ENCODE data around the gene CA4.
"Not testable (repeated sequence)": the region's sequence is repeated elsewhere in the genome, so short reads cannot be mapped to it uniquely, and the experiment has no call there.

CA4 gene

DNA sequence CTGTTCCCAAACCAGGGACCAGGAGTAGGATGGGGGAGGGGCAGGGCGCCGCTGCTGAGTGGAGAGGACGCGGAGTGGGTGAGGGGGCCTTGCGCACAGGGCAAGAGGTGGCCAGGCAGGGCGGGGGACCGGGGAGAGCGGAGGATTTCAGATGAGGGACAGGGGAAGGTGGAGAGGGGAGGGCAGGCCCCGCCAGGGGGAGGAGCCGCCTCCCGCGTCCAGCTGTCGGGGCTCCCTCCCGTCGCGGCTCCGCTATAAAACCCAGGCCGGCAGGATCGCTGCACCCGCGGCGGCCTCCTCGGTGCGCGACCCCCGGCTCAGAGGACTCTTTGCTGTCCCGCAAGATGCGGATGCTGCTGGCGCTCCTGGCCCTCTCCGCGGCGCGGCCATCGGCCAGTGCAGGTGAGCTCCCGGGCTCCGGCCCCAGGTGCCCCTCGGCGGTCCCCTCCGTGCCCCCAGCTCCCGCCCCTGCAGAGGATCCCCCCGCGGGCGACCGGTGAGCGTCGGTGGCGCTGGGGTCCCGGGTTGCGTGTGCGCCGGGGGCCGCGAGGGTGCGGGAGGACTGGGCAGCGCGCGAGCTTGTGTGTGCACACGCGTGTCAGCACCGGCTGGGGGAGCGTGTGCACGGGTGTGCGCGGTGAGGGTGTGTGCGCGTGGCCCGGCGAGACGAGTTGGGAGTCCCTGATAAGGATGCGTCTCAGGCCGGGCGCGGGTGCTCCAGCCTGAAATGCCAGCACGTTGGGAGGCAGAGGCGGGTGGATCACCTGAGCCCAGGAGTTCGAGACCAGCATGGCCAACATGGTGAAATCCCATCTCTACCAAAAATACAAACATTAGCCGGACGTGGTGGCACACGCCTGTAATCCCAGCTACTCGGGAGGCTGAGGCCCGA, at the start of gene CA4:
CA4 (plus strand) TSS at position 283 of the 892 bp plus-strand sequence; CDS start at position 345, 62 bp downstream.
- no peak for DNase-seq

DNA sequence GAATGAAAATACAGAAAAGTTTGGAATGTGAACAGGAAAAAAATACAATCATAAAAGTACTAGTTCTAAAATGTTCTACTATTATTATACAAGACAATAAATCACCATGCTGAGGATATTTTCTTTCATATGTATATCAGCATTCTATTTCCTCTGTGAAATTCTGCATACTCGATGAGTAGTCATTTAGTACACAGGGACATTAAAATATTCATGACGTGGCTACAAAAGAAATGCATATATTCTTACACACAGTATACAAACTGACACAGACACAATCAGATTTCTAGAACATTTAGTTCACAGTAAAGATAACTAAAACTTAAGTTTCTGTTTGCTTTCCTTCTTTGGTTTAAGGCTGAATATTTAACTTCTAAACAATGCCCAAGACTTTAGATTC, 49.2 kb upstream of the CA4 start:
- not testable (repeated sequence) for DNase-seq

DNA sequence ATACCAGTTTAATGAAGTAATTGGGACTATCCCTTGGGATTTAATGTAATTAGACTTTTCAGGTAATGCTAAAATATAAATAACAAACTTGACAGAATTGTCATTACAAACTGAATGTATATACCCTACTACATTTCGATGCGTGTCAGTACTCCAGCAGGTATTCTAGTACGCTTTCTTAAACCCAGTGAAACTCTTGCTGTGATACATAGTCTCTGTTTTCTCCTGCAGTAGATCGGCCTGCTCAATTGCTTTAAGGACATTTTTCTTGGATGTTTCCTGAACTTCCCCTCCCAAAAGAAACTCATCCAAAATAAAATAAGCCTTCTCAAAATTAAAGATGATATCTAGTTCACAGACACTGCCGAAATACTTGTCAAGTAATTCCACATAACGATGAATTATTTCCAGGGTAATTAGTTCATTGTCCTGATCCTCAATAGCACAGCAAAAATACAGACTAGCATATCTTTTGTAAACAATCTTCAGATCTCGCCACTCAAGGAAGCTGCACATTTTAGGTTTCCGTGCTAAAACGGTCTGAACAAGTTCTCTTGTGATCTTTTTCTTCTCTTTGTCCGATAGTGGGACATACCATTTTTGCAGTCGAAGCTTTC, 47.6 kb upstream of the CA4 start:
- DNase-seq = not testable (repeated sequence)

GRCh38 chr17:60102632-60103096, 47.1 kb upstream of the CA4 start:
- DNase-seq = no peak

GRCh38 chr17:60103957-60104356, 45.8 kb upstream of the CA4 start:
- DNase-seq = no peak

DNA sequence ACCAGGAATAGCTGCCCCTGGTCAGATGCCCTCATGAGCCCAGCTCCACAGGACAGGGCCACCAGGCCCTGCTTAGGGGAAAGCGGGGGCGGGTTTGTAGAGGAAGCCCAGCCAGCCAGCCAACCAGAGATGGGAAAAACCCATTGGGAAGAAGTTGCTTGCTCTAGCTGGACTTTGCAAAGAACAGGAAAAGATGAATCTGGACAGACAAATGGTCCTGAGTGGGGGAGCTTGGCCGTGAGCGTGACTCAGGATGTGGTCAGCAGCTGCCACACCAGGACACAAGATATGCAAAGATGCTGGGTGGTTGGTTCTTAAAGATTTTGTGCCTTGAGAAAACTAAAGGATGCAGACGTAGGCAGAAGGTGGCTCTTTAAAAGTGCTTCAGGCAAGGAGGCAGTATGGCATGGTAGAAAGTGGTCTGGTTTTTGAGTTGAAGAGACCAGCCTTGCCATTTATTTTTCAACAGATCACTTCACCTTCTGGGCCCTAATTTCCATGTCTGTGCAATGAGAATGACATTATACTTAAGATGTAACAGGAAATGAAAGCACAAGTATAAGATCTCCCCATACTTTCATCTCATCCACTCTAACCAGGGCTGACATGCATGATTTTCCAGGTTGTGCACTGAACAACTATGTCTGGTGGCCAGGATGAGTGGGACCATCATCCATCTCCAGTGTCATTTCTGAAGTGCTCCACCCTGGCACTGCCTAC, 43.3 kb upstream of the CA4 start:
- DNase-seq = no peak

- DNase-seq = no peak
These were observed 42.1 kb upstream of the CA4 start for GRCh38 chr17:60107526-60108257.

- DNase-seq = not testable (repeated sequence)
These were observed 41.5 kb upstream of the CA4 start for GRCh38 chr17:60108309-60108708.

DNA sequence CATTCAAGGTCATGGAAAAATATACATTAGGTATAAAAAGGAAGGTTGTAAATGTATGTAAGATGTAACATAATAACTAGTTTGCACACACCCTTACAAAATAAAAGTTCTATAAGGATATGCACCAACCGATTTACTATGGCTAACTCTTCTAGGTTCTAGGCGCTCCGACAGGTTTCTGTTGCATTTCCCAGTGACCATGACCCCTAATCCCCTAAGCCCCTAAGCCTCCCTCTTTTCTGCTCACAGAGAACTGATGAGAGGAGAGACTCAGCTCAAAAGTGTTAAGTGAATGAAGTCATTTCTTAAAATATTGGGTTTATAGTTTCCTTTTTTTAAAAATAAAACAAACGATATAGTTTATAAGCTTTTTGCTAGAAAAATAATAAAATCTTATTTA, 41.1 kb upstream of the CA4 start:
- DNase-seq = no peak

- DNase-seq = no peak
These were observed 40.6 kb upstream of the CA4 start for GRCh38 chr17:60109161-60109560.

GRCh38 chr17:60110586-60110985, 39.2 kb upstream of the CA4 start:
- no peak for DNase-seq

- DNase-seq = not testable (repeated sequence)
These were observed 38.1 kb upstream of the CA4 start for GRCh38 chr17:60111661-60112060.

GRCh38 chr17:60115364-60115763, 34.4 kb upstream of the CA4 start:
- not testable (repeated sequence) for DNase-seq

GRCh38 chr17:60116196-60116595, 33.6 kb upstream of the CA4 start:
- DNase-seq = not testable (repeated sequence)

- DNase-seq = not testable (repeated sequence)
These were observed 30.6 kb upstream of the CA4 start for GRCh38 chr17:60119162-60119561.

GRCh38 chr17:60119807-60120748, 29.7 kb upstream of the CA4 start:
- not testable (repeated sequence) for DNase-seq

DNA sequence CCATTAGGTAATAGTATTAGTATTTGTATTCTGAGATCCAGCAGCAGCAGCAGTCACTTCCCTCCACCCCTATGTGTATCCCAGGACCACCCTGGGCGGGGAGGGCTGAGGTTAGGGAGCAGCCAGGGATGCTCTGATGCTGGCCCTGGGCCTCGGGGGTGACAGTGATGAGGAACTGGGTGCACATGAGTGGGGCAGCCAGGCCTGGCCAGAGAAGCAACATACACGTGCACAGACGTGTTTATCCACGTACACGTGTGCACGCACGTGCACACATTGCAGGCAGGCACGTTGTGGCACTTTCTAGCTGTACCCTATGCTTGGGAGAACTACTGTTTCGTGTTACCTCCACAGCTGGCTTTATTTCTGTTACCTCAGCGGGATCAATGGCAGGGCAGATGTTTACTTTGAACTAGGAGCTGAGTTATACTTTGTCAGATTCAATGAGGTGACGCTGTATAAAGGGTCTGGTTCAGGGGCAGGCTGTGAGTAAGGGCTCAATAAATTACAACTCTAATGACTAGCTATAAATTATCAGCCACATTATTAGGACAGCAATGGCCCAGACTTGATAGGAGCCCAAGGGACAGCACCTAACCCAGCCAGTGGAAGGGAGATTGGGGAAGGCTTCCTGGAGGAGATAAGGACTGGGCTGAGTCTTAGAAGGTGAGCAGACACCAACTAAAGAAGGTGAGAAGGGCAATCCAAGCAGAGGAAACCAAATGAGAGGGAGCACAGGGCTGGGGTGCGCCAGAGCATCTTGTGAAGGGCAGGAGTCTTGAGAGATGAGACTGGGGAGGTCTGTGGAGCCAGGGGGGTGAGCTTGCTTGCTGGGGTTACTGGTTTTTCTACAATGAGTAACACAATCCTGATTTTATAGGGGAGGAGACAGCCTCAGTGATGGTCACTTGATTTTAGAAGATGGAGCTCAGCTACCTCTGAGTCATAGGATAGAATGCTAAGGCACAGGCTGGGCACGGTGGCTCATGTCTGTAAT, 22.4 kb upstream of the CA4 start:
- DNase-seq = no peak

GRCh38 chr17:60128171-60128859, 21.5 kb upstream of the CA4 start:
- no peak for DNase-seq

- no peak for DNase-seq
These were observed 20.6 kb upstream of the CA4 start for GRCh38 chr17:60129164-60129563.

DNA sequence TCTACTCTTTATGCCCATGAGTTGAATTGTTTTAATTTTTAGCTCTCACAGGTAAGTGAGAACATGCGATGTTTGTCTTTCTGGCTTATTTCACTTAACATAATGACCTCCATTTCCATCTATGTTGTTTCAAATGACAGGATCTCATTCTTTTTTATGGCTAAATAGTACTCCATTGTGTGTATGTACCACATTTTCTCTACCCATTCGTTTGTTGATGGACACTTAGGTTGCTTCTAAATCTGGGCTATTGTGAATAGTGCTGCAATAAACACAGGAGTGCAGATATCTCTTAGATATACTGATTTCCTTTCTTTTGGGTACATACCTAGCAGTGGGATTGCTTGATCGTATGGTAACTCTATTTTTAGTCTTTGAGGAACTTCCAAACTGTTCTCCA, 19.3 kb upstream of the CA4 start:
- DNase-seq = no peak
